SH-SY5Y (cell line): ENCODE results near the gene ELP5.

Experiments
- GATA2 ChIP-seq: IDR thresholded peaks from 2 replicates; pipeline ENCODE4 v1.6.1; 2011; ENCODE audit warnings: mild to moderate bottlenecking, low read depth, low read length
- GATA3 ChIP-seq: IDR thresholded peaks from 2 replicates; pipeline ENCODE4 v1.6.1; 2011; ENCODE audit warnings: low read depth, mild to moderate bottlenecking, low read length, moderate library complexity

- no peak for TF ChIP-seq GATA2
- TF ChIP-seq GATA3, result no peak
Measured at GRCh38 chr17:7258731-7259554, 6.9 kb downstream of the ELP5 start.
